NB4 (cell line): ENCODE measurements around the gene LSG1.

Source experiments
- CTCF ChIP-seq: IDR thresholded peaks from one replicate; pipeline ENCODE4 v1.5.1; 2012; ENCODE audit warnings: low read depth, low read length
- MYC ChIP-seq: IDR thresholded peaks from 2 replicates; pipeline ENCODE4 v1.6.1; 2011; ENCODE audit warnings: low read depth, low read length
- POLR2A ChIP-seq: IDR thresholded peaks from 2 replicates; pipeline ENCODE4 v1.6.1; 2011; ENCODE audit warnings: mild to moderate bottlenecking; ENCODE audit not compliant: insufficient read length; ENCODE audit errors: extremely low read depth

DNA sequence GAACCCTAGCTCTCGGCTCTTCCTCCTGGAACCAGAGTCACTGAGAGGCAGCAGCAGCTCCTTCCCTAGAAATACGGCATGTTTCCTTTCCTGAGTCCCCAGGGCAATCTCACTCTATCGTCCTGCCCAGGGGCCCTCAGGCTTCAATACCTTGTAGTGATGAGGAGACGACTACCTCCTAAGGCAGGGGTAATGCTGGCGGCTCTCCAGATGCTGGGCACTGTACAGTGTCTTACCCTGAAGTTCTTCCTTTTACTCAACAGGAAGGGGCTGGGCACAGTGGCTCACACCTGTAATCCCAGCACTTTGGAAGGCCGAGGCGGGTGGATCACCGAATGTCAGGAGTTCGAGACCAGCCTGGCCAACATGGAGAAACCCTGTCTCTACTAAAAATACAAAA, 52.2 kb downstream of the LSG1 start:
- TF ChIP-seq CTCF (no peak), POLR2A (no peak), MYC (no peak)
